IMR-90 (cell line): ENCODE measurements around the gene KLK12. TPM values are rescaled to one million over a fixed set of nuclear protein-coding genes. Genes with fewer than 3 reads are reported as not detected.

Experiments
- ATAC-seq: fragments of 200-7000 bp; cut with Tn5 transposase; 2 replicates; pipeline ENCODE4 v1.9.1; 2020; ENCODE audit warnings: low read depth, mild to moderate bottlenecking, moderate library complexity
- BruUV-seq: library from RNA; stranded (reverse); fragments of 400-500 nt; replicated peaks from 2 replicates; lab custom pipeline; 2021; lab: Mats Ljungman, UMichigan
- CTCF ChIA-PET: fragments of 300-600 bp; formaldehyde crosslinking; extraction: SDS; loops from one replicate; lab custom pipeline; 2021; ENCODE audit warnings: antibody characterized with exemption; lab: Yijun Ruan, JAX
- POLR2A ChIA-PET: fragments of 300-600 bp; sonication (Branson Sonifier 250); formaldehyde crosslinking; loops from one replicate; lab custom pipeline; 2022; ENCODE audit warnings: antibody characterized with exemption; ENCODE audit not compliant: unreplicated experiment; lab: Charles Lee
- DNase-seq: peaks from one replicate; pipeline ENCODE4 v3.0.0; 2013
- H2AFZ ChIP-seq: replicated peaks from 2 replicates; pipeline ENCODE3; 2013; ENCODE audit warnings: low read length, mild to moderate bottlenecking; ENCODE audit not compliant: poor library complexity
- H2AK5ac ChIP-seq: 2 replicates; pipeline ENCODE4 v1.6.1; 2013; ENCODE audit warnings: low read depth, low read length, inconsistent platforms
- H2AK9ac ChIP-seq: replicated peaks from 2 replicates; pipeline ENCODE3; 2013; ENCODE audit warnings: mild to moderate bottlenecking, low read depth, low read length, moderate library complexity; ENCODE audit not compliant: poor library complexity
- H2BK120ac ChIP-seq: 2 replicates; pipeline ENCODE4 v1.6.1; 2013; ENCODE audit warnings: low read depth, low read length, inconsistent platforms
- H2BK15ac ChIP-seq: 3 replicates; pipeline ENCODE4 v1.6.1; 2013; ENCODE audit warnings: low read depth, low read length, inconsistent platforms
- H2BK20ac ChIP-seq: 2 replicates; pipeline ENCODE4 v1.6.1; 2013; ENCODE audit warnings: low read depth, mild to moderate bottlenecking, inconsistent platforms, low read length, moderate library complexity
- H2BK5ac ChIP-seq: 2 replicates; pipeline ENCODE4 v1.6.1; 2013; ENCODE audit warnings: mild to moderate bottlenecking, low read depth, low read length, inconsistent platforms; ENCODE audit not compliant: poor library complexity, severe bottlenecking
- H3K14ac ChIP-seq: replicated peaks from 2 replicates; pipeline ENCODE4 v1.6.1; 2013; ENCODE audit warnings: low read depth, low read length, inconsistent platforms
- H3K18ac ChIP-seq: 2 replicates; pipeline ENCODE4 v1.6.1; 2013; ENCODE audit warnings: low read depth, low read length, control low read depth
- H3K23ac ChIP-seq: 2 replicates; pipeline ENCODE4 v1.6.1; 2013; ENCODE audit warnings: low read depth, low read length, inconsistent platforms
- H3K27ac ChIP-seq: 2 replicates; pipeline ENCODE4 v1.5.1; 2013; ENCODE audit warnings: mild to moderate bottlenecking, control low read depth, low read length; ENCODE audit not compliant: insufficient read depth
- H3K27me3 ChIP-seq: 2 replicates; pipeline ENCODE4 v1.6.1; 2013; ENCODE audit warnings: low read length; ENCODE audit not compliant: control insufficient read depth, insufficient read depth
- H3K36me3 ChIP-seq: 2 replicates; pipeline ENCODE4 v1.6.1; 2013; ENCODE audit warnings: low read length, mixed read lengths; ENCODE audit not compliant: control insufficient read depth, insufficient read depth
- H3K4ac ChIP-seq: 2 replicates; pipeline ENCODE4 v1.6.1; 2013; ENCODE audit warnings: low read depth, low read length, inconsistent platforms
- H3K4me1 ChIP-seq: 2 replicates; pipeline ENCODE4 v1.6.1; 2013; ENCODE audit warnings: low read length, mixed read lengths; ENCODE audit not compliant: control insufficient read depth, insufficient read depth
- H3K4me2 ChIP-seq: 2 replicates; pipeline ENCODE4 v1.6.1; 2013; ENCODE audit warnings: low read depth, mild to moderate bottlenecking, control low read depth, low read length, moderate library complexity
- H3K4me3 ChIP-seq: 2 replicates; pipeline ENCODE4 v1.5.1; 2013; ENCODE audit warnings: low read depth, mild to moderate bottlenecking, control low read depth, low read length, moderate library complexity; ENCODE audit not compliant: insufficient read depth
- H3K56ac ChIP-seq: 2 replicates; pipeline ENCODE4 v1.6.1; 2013; ENCODE audit warnings: low read length, inconsistent platforms; ENCODE audit not compliant: insufficient read depth; ENCODE audit errors: extremely low read depth
- H3K79me1 ChIP-seq, 2 experiments: 2 replicates each; pipeline ENCODE4 v1.6.1; 2013; ENCODE audit warnings: low read length in 2 of 2, inconsistent platforms in 1 of 2, low read depth in 1 of 2
- H3K9ac ChIP-seq: 2 replicates; pipeline ENCODE4 v1.6.1; 2013; ENCODE audit warnings: low read depth, low read length, control low read depth
- H3K9me1 ChIP-seq: 2 replicates; pipeline ENCODE4 v1.6.1; 2013; ENCODE audit warnings: low read length, inconsistent platforms; ENCODE audit not compliant: insufficient read depth
- H3K9me3 ChIP-seq: 2 replicates; pipeline ENCODE4 v1.6.1; 2013; ENCODE audit warnings: low read length; ENCODE audit not compliant: control insufficient read depth, insufficient read depth
- H4K20me1 ChIP-seq: 2 replicates; pipeline ENCODE4 v1.6.1; 2013; ENCODE audit warnings: low read length, inconsistent platforms; ENCODE audit not compliant: insufficient read depth
- H4K5ac ChIP-seq: 2 replicates; pipeline ENCODE4 v1.6.1; 2013; ENCODE audit warnings: mild to moderate bottlenecking, low read depth, low read length, control low read depth
- H4K8ac ChIP-seq, 2 experiments: 2 replicates each; pipeline ENCODE4 v1.6.1; 2013; ENCODE audit warnings: low read depth in 2 of 2, low read length in 2 of 2, control low read depth in 1 of 2, inconsistent platforms in 1 of 2
- H4K91ac ChIP-seq: 2 replicates; pipeline ENCODE4 v1.6.1; 2013; ENCODE audit warnings: low read depth, low read length, inconsistent platforms; ENCODE audit not compliant: insufficient read depth
- BHLHE40 ChIP-seq: fragments of 150-350 bp; IDR thresholded peaks from 2 replicates; pipeline ENCODE4 v1.6.1; 2016; ENCODE audit warnings: mild to moderate bottlenecking, low read depth, low read length
- CEBPB ChIP-seq: IDR thresholded peaks from 2 replicates; pipeline ENCODE4 v1.6.1; 2012; ENCODE audit warnings: low read depth, low read length, improper control_type of control experiment
- CHD1 ChIP-seq: IDR thresholded peaks from 2 replicates; pipeline ENCODE4 v1.6.1; 2012; ENCODE audit warnings: low read depth, low read length, improper control_type of control experiment
- CTCF ChIP-seq: conservative IDR thresholded peaks from 2 replicates; pipeline ENCODE4 v1.5.1; 2012; ENCODE audit warnings: mild to moderate bottlenecking, low read depth, low read length, improper control_type of control experiment
- ELK1 ChIP-seq: fragments of 150-350 bp; IDR thresholded peaks from 2 replicates; pipeline ENCODE4 v1.6.1; 2016; ENCODE audit warnings: low read depth, mild to moderate bottlenecking, low read length, moderate library complexity, borderline replicate concordance
- FOS ChIP-seq: fragments of 150-350 bp; IDR thresholded peaks from 2 replicates; pipeline ENCODE4 v1.6.1; 2016; ENCODE audit warnings: low read depth, low read length
- MAFK ChIP-seq: IDR thresholded peaks from 2 replicates; pipeline ENCODE4 v1.6.1; 2012; ENCODE audit warnings: low read depth, low read length, improper control_type of control experiment
- MAZ ChIP-seq: IDR thresholded peaks from 2 replicates; pipeline ENCODE4 v1.6.1; 2012; ENCODE audit warnings: low read depth, mild to moderate bottlenecking, low read length, improper control_type of control experiment, moderate library complexity, borderline replicate concordance
- MXI1 ChIP-seq: IDR thresholded peaks from 2 replicates; pipeline ENCODE4 v1.6.1; 2012; ENCODE audit warnings: low read depth, mild to moderate bottlenecking, low read length, moderate library complexity, borderline replicate concordance
- NFE2L2 ChIP-seq: fragments of 150-350 bp; IDR thresholded peaks from 2 replicates; pipeline ENCODE4 v1.6.1; 2016; ENCODE audit warnings: low read depth, mild to moderate bottlenecking, low read length
- POLR2A ChIP-seq: IDR thresholded peaks from 2 replicates; pipeline ENCODE4 v1.6.1; 2012; ENCODE audit warnings: mild to moderate bottlenecking, low read depth, low read length
- RAD21 ChIP-seq: IDR thresholded peaks from 2 replicates; pipeline ENCODE4 v1.6.1; 2012; ENCODE audit warnings: low read length, improper control_type of control experiment
- RCOR1 ChIP-seq: IDR thresholded peaks from 2 replicates; pipeline ENCODE4 v1.6.1; 2012; ENCODE audit warnings: mild to moderate bottlenecking, low read length, improper control_type of control experiment; ENCODE audit not compliant: insufficient replicate concordance
- RFX5 ChIP-seq: IDR thresholded peaks from 2 replicates; pipeline ENCODE4 v1.8.0; 2012; ENCODE audit warnings: low read depth, mild to moderate bottlenecking, low read length, moderate library complexity
- SMC3 ChIP-seq: fragments of 150-350 bp; IDR thresholded peaks from 2 replicates; pipeline ENCODE4 v1.6.1; 2016; ENCODE audit warnings: low read depth, mild to moderate bottlenecking, antibody characterized with exemption, low read length, moderate library complexity
- USF2 ChIP-seq: fragments of 150-350 bp; IDR thresholded peaks from 2 replicates; pipeline ENCODE4 v1.6.1; 2017; ENCODE audit warnings: mild to moderate bottlenecking, antibody characterized with exemption, low read length, low read depth
- WGBS, 2 experiments: methylation state at CpG; one replicate each; pipeline versions ENCODE4 v1.1.5 to v1.1.7; 2013; ENCODE audit warnings: missing lambda C conversion rate in 2 of 2; ENCODE audit not compliant: insufficient read length in 1 of 2; ENCODE audit errors: extremely low coverage in 2 of 2; 5-methylcytosine and 5-hydroxymethylcytosine counted together
- dilution Hi-C: fragments of 300-500 bp; cut with HindIII; formaldehyde crosslinking; loops from one replicate; pipeline ENCODE4 v1.14.3; 2018; ENCODE audit warnings: low sequenced_read_pairs; ENCODE audit not compliant: unreplicated experiment
- in situ Hi-C: fragments of 300-500 bp; cut with MboI; formaldehyde crosslinking; loops from 3 replicates; pipeline ENCODE4 v1.14.3; 2019; ENCODE audit warnings: low sequenced_read_pairs, inconsistent platforms, mixed read lengths
- intact Hi-C: fragments of 100-400 bp; cut with micrococcal nuclease; formaldehyde crosslinking; loops from 2 replicates; pipeline ENCODE4 v1.10.0; 2022
- polyA plus RNA-seq, 3 experiments: library from polyadenylated mRNA; depleted of rRNA; stranded (reverse); fragments of >200 nt; gene quantifications; 2 replicates each; pipeline ENCODE4 v1.2.3, GENCODE V29; 2012; ENCODE audit warnings: low replicate concordance in 1 of 3
- total RNA-seq: library from RNA; depleted of rRNA; stranded (reverse); fragments of >200 nt; gene quantifications from 2 replicates; pipeline ENCODE4 v1.2.3, GENCODE V29; 2012

KLK12 gene
- total and polyA plus RNA-seq, 2 of the 4 experiments (the other 2 are of a cell fraction), result not detected

- intact Hi-C loops (loop anchor here (10.0 kb wide), 1 partner anchor 655 kb away; no protein-coding TSS in a partner anchor), dilution Hi-C loops (no loop called here), in situ Hi-C loops (no loop called here)
- Histone ChIP-seq H3K36me3 (no peaks in the 10 kb centered on the region), H4K20me1 (no peaks in the 10 kb centered on the region), H4K8ac (no peak overlapping the region), H3K23ac (no peak overlapping the region), H3K9ac (no peak overlapping the region), H2AK5ac (no peak overlapping the region), H2AFZ (no peak overlapping the region), H2BK15ac (no peak overlapping the region), H3K4ac (no peak overlapping the region), H3K14ac (no peak overlapping the region), H3K4me1 (no peaks in the 10 kb centered on the region), H4K5ac (no peak overlapping the region), H3K27me3 (no peaks in the 10 kb centered on the region), H2BK120ac (no peak overlapping the region), H3K56ac (no peak overlapping the region), H3K9me3 (peaks cover 2% of the 10 kb centered on the region), H2BK5ac (no peak overlapping the region), H3K4me3 (no peak overlapping the region), H3K9me1 (no peaks in the 10 kb centered on the region), H2AK9ac (no peak overlapping the region), H3K4me2 (no peak overlapping the region), H2BK20ac (no peak overlapping the region), H3K18ac (no peak overlapping the region), H3K27ac (no peak overlapping the region), H4K91ac (no peak overlapping the region), H3K79me1 (no peaks in the 10 kb centered on the region)
- ATAC-seq (no peak), DNase-seq (no peak)
- TF ChIP-seq BHLHE40 (no peak), RAD21 (no peak), POLR2A (no peak), CEBPB (no peak), NFE2L2 (no peak), ELK1 (no peak), SMC3 (no peak), RCOR1 (no peak), RFX5 (no peak), USF2 (no peak), CTCF (no peak), CHD1 (no peak), MXI1 (no peak), MAFK (no peak), FOS (no peak), MAZ (no peak)
- ChIA-PET CTCF (no interaction called here), POLR2A (no interaction called here)
- WGBS, 2 experiments, result 30% methylated on average over 2 of the region's 4 CpGs; no CpG with 5 or more reads in 1 of the 2 experiments
- BruUV-seq, result no TSS peak
These were observed 24.6 kb downstream of the KLK12 start for GRCh38 chr19:51010066-51010795.
